ENCODE data around the gene TRIM10. TPM values are rescaled to one million over a fixed set of nuclear protein-coding genes. Genes with fewer than 3 reads are reported as not detected.
"Not testable (repeated sequence)": the region's sequence is repeated elsewhere in the genome, so short reads cannot be mapped to it uniquely, and the experiment has no call there.

The TRIM10 gene
- total and polyA plus RNA-seq, 7 donors = 0.36 to 4.8 (median 3.1) TPM; not detected in 3

- intact Hi-C loops (cut with DNase I) = no loop called here
- TF ChIP-seq EP300 (IDR thresholded peaks at IDR 0.05) (no peak), CTCF (IDR thresholded peaks at IDR 0.05) (no peak), POLR2AphosphoS5 (IDR thresholded peaks at IDR 0.05) (no peak), POLR2A (IDR thresholded peaks at IDR 0.05) (no peak)
- H3K4me3 ChIP-seq = no peak overlapping the region
- no peaks in the 10 kb centered on the region for H3K9me3 ChIP-seq
- no peak overlapping the region for H3K27ac ChIP-seq
- H3K4me1 ChIP-seq = peaks cover 0 to 9% (median 7%) of the 10 kb centered on the region in 4 donors
- WGBS, 2 donors = 80 to 92% methylated on average over 1 of the region's 1 CpG
- no peak for DNase-seq
- H3K27me3 ChIP-seq = peaks cover 23 to 54% (median 30%) of the 10 kb centered on the region in 3 donors
- no peaks in the 10 kb centered on the region for H3K36me3 ChIP-seq
These were observed 7.7 kb upstream of the TRIM10 start for GRCh38 chr6:30168741-30169140.

GRCh38 chr6:30167101-30167500 is 6.1 kb upstream of the TRIM10 start:
- Histone ChIP-seq H3K27ac (no peak overlapping the region), H3K27me3 (peaks cover 18 to 38% (median 20%) of the 10 kb centered on the region in 3 donors), H3K36me3 (no peaks in the 10 kb centered on the region), H3K4me3 (no peak overlapping the region), H3K9me3 (no peaks in the 10 kb centered on the region), H3K4me1 (peaks cover 0 to 6% (median 5%) of the 10 kb centered on the region in 4 donors)
- TF ChIP-seq POLR2AphosphoS5 (IDR thresholded peaks at IDR 0.05) (no peak), CTCF (IDR thresholded peaks at IDR 0.05) (no peak), EP300 (IDR thresholded peaks at IDR 0.05) (no peak), POLR2A (IDR thresholded peaks at IDR 0.05) (no peak)
- intact Hi-C loops (cut with DNase I) = no loop called here
- WGBS, 2 donors = 52 to 86% methylated on average over 6 of the region's 6 CpGs
- no peak for DNase-seq

GRCh38 chr6:30165238-30165637 is 4.2 kb upstream of the TRIM10 start:
- H3K4me1 ChIP-seq; H3K36me3 ChIP-seq; H3K9me3 ChIP-seq; DNase-seq; intact Hi-C loops (cut with DNase I); H3K27ac ChIP-seq; H3K4me3 ChIP-seq: not testable (repeated sequence)
- 95 to 96% methylated on average over 1 of the region's 1 CpG for WGBS, 2 donors
- peaks cover 0 to 19% (median 2%) of the 10 kb centered on the region in 3 donors for H3K27me3 ChIP-seq

GRCh38 chr6:30164714-30165113 is 3.7 kb upstream of the TRIM10 start:
- no peak for DNase-seq
- peaks cover 0 to 16% (median 0%) of the 10 kb centered on the region in 3 donors for H3K27me3 ChIP-seq
- 74 to 92% methylated on average over 4 of the region's 4 CpGs for WGBS, 2 donors
- H3K4me1 ChIP-seq = no peaks in the 10 kb centered on the region
- intact Hi-C loops (cut with DNase I) = no loop called here
- H3K4me3 ChIP-seq = no peak overlapping the region
- H3K36me3 ChIP-seq = no peaks in the 10 kb centered on the region
- no peaks in the 10 kb centered on the region for H3K9me3 ChIP-seq
- no peak overlapping the region for H3K27ac ChIP-seq
- TF ChIP-seq POLR2AphosphoS5 (IDR thresholded peaks at IDR 0.05) (no peak), EP300 (IDR thresholded peaks at IDR 0.05) (no peak), POLR2A (IDR thresholded peaks at IDR 0.05) (no peak), CTCF (IDR thresholded peaks at IDR 0.05) (no peak)

GRCh38 chr6:30163918-30164654 is 3.1 kb upstream of the TRIM10 start:
- no peaks in the 10 kb centered on the region for H3K4me1 ChIP-seq
- 19 to 87% methylated on average over 16 of the region's 16 CpGs for WGBS, 2 donors
- DNase-seq = no peak
- H3K27ac ChIP-seq = peak overlapping the region in 1 of 4 donors; percentile 42
- H3K27me3 ChIP-seq = peaks cover 0 to 12% (median 0%) of the 10 kb centered on the region in 3 donors
- TF ChIP-seq EP300 (IDR thresholded peaks at IDR 0.05) (no peak), POLR2A (IDR thresholded peaks at IDR 0.05) (no peak), CTCF (IDR thresholded peaks at IDR 0.05) (no peak), POLR2AphosphoS5 (IDR thresholded peaks at IDR 0.05) (no peak)
- H3K4me3 ChIP-seq = peak overlapping the region in 1 of 4 donors; percentile 7
- intact Hi-C loops (cut with DNase I) = no loop called here
- H3K9me3 ChIP-seq = no peaks in the 10 kb centered on the region
- H3K36me3 ChIP-seq = no peaks in the 10 kb centered on the region
